Liver (tissue), 9 donors: ENCODE results near the gene GNPTG. TPM values are rescaled to one million over a fixed set of nuclear protein-coding genes. Genes with fewer than 3 reads are reported as not detected.

Experiments
- DNase-seq: peaks from one replicate; pipeline ENCODE4 v3.0.0-alpha.2; 2017; ENCODE audit warnings: low spot score
- H3K27ac ChIP-seq, 2 donors: one replicate each; pipeline ENCODE4 v1.7.0; 2013; ENCODE audit warnings: inconsistent platforms in 2 of 2, low read length in 2 of 2, control low read depth in 1 of 2, low read depth in 1 of 2, mild to moderate bottlenecking in 1 of 2
- H3K27me3 ChIP-seq, 4 donors: one replicate each; pipeline versions ENCODE4 v1.6.1 to v1.7.0; 2013; ENCODE audit warnings: low read length in 3 of 4, inconsistent platforms in 1 of 4, mild to moderate bottlenecking in 1 of 4, moderate library complexity in 1 of 4; ENCODE audit not compliant: control insufficient read depth in 4 of 4, insufficient read depth in 4 of 4
- H3K36me3 ChIP-seq, 4 donors: one replicate each; pipeline versions ENCODE4 v1.6.1 to v1.7.0; 2013; ENCODE audit warnings: low read length in 3 of 4, mild to moderate bottlenecking in 3 of 4, low read depth in 1 of 4, moderate library complexity in 1 of 4; ENCODE audit not compliant: control insufficient read depth in 4 of 4, insufficient read depth in 3 of 4
- H3K4me1 ChIP-seq, 4 donors: one replicate each; pipeline versions ENCODE4 v1.6.1 to v1.7.0; 2013; ENCODE audit warnings: low read length in 3 of 4, mild to moderate bottlenecking in 3 of 4, moderate library complexity in 1 of 4; ENCODE audit not compliant: control insufficient read depth in 4 of 4, insufficient read depth in 4 of 4
- H3K4me3 ChIP-seq, 3 donors: one replicate each; pipeline versions ENCODE4 v1.6.1 to v1.7.0; 2013; ENCODE audit warnings: low read length in 3 of 3, control low read depth in 1 of 3, low read depth in 1 of 3, mild to moderate bottlenecking in 1 of 3
- H3K9ac ChIP-seq, 2 donors: one replicate each; pipeline ENCODE4 v1.7.0; 2013; ENCODE audit warnings: low read length in 2 of 2, mild to moderate bottlenecking in 2 of 2, moderate library complexity in 2 of 2, control low read depth in 1 of 2, low read depth in 1 of 2
- H3K9me3 ChIP-seq, 4 donors: one replicate each; pipeline versions ENCODE4 v1.6.1 to v1.7.0; 2013; ENCODE audit warnings: low read length in 3 of 4; ENCODE audit not compliant: control insufficient read depth in 4 of 4
- ATF3 ChIP-seq: IDR thresholded peaks from 2 replicates; pipeline ENCODE4 v1.6.1; 2016; ENCODE audit warnings: antibody characterized with exemption
- CTCF ChIP-seq: fragments of 150-350 bp; IDR thresholded peaks from 2 replicates; pipeline ENCODE4 v1.5.1; 2017; ENCODE audit warnings: improper control_type of control experiment, low read depth, low read length; ENCODE audit not compliant: missing input control
- EGR1 ChIP-seq, 2 donors: IDR thresholded peaks; 2 replicates each; pipeline ENCODE4 v1.6.1; 2016 to 2018; ENCODE audit warnings: antibody characterized with exemption in 2 of 2, low read depth in 2 of 2
- FOXA1 ChIP-seq: IDR thresholded peaks from 2 replicates; pipeline ENCODE4 v1.6.1; 2016; ENCODE audit warnings: antibody characterized with exemption
- FOXA2 ChIP-seq: IDR thresholded peaks from 2 replicates; pipeline ENCODE4 v1.6.1; 2016; ENCODE audit warnings: antibody characterized with exemption
- GABPA ChIP-seq, 2 donors: IDR thresholded peaks in 1 of 2; conservative IDR thresholded peaks in 1 of 2; 2 replicates each; pipeline ENCODE4 v1.6.1; 2016; ENCODE audit warnings: antibody characterized with exemption in 2 of 2, mild to moderate bottlenecking in 1 of 2, moderate library complexity in 1 of 2
- HNF4A ChIP-seq, 2 donors: conservative IDR thresholded peaks; 2 replicates each; pipeline ENCODE4 v1.6.1; 2016; ENCODE audit warnings: antibody characterized with exemption in 2 of 2, mild to moderate bottlenecking in 2 of 2
- HNF4G ChIP-seq: IDR thresholded peaks from 2 replicates; pipeline ENCODE4 v1.6.1; 2016; ENCODE audit warnings: antibody characterized with exemption
- JUND ChIP-seq, 2 donors: IDR thresholded peaks; 2 replicates each; pipeline ENCODE4 v1.6.1; 2016; ENCODE audit warnings: antibody characterized with exemption in 2 of 2
- MAX ChIP-seq: IDR thresholded peaks from 2 replicates; pipeline ENCODE4 v1.6.1; 2016; ENCODE audit warnings: antibody characterized with exemption
- NR2F2 ChIP-seq: IDR thresholded peaks from 2 replicates; pipeline ENCODE4 v1.6.1; 2016; ENCODE audit warnings: antibody characterized with exemption
- REST ChIP-seq: IDR thresholded peaks from 2 replicates; pipeline ENCODE4 v1.6.1; 2016; ENCODE audit warnings: antibody characterized with exemption, mild to moderate bottlenecking
- RXRA ChIP-seq, 2 donors: IDR thresholded peaks; 2 replicates each; pipeline ENCODE4 v1.6.1; 2017 to 2018; ENCODE audit warnings: antibody characterized with exemption in 2 of 2, mild to moderate bottlenecking in 1 of 2
- SP1 ChIP-seq: IDR thresholded peaks from 2 replicates; pipeline ENCODE4 v1.6.1; 2018; ENCODE audit warnings: antibody characterized with exemption, mild to moderate bottlenecking
- TAF1 ChIP-seq: conservative IDR thresholded peaks from 2 replicates; pipeline ENCODE4 v1.6.1; 2016; ENCODE audit warnings: antibody characterized with exemption, mild to moderate bottlenecking
- YY1 ChIP-seq: IDR thresholded peaks from 2 replicates; pipeline ENCODE4 v1.6.1; 2016; ENCODE audit warnings: antibody characterized with exemption, mild to moderate bottlenecking
- ZBTB33 ChIP-seq: IDR thresholded peaks from 2 replicates; pipeline ENCODE4 v1.6.1; 2016; ENCODE audit warnings: antibody characterized with exemption
- WGBS: extraction: QIAGEN DNeasy Blood & Tissue Kit; methylation state at CpG from one replicate; pipeline ENCODE4 v1.1.7; 2013; 5-methylcytosine and 5-hydroxymethylcytosine counted together
- polyA plus RNA-seq, 2 donors: library from polyadenylated mRNA; stranded (reverse) in 1 of 2; unstranded in 1 of 2; fragments of 200-250 nt in 1 of 2; fragments of >200 nt in 1 of 2; fragmentation: Nextera tagmentation in 1 of 2; extraction: Ambion mirVana in 1 of 2; gene quantifications; one replicate each; pipeline versions ENCODE4 v1.2.1 to v1.2.3, GENCODE V29; 2013 to 2015
- total RNA-seq, 2 donors: library from RNA; depleted of rRNA; stranded (reverse); fragments of >200 nt; gene quantifications; one replicate each; pipeline ENCODE4 v1.2.3, GENCODE V29; 2014
- donor health status: healthy.
- donor health status: healthy.
- donor health status: healthy.
- donor health status: healthy.
- donor health status: healthy.

GNPTG gene
- total and polyA plus RNA-seq, 4 donors, result 24.4 to 79.6 (median 41.0) TPM

GRCh38 chr16:1361685-1362360 is 10.1 kb downstream of the GNPTG start:
- 96% methylated on average over 43 of the region's 43 CpGs for WGBS
- H3K27me3 ChIP-seq, result no peaks in the 10 kb centered on the region
- no peaks in the 10 kb centered on the region for H3K9me3 ChIP-seq
- H3K4me3 ChIP-seq, result no peak overlapping the region
- TF ChIP-seq HNF4G, result no peak
- TF ChIP-seq NR2F2, result no peak
- no peak for TF ChIP-seq HNF4A (conservative IDR thresholded peaks at IDR 0.05)
- H3K27ac ChIP-seq, result no peak overlapping the region
- no peak for DNase-seq
- H3K9ac ChIP-seq, result no peak overlapping the region
- peaks cover 4 to 46% (median 31%) of the 10 kb centered on the region in 4 donors for H3K36me3 ChIP-seq
- H3K4me1 ChIP-seq, result no peaks in the 10 kb centered on the region

GRCh38 chr16:1362807-1363206 is 11.1 kb downstream of the GNPTG start:
- TF ChIP-seq REST (no peak), HNF4A (conservative IDR thresholded peaks at IDR 0.05) (no peak), FOXA2 (no peak), NR2F2 (no peak), JUND (IDR thresholded peaks at IDR 0.05) (no peak), CTCF (no peak), RXRA (IDR thresholded peaks at IDR 0.05) (no peak), ZBTB33 (no peak), HNF4G (no peak), EGR1 (IDR thresholded peaks at IDR 0.05; ENCODE audit: low read depth in 2 of 2) (no peak), MAX (no peak), FOXA1 (no peak), SP1 (no peak), GABPA (IDR thresholded peaks at IDR 0.05 in 1 of 2, conservative IDR thresholded peaks at IDR 0.05 in 1 of 2) (no peak), YY1 (no peak), TAF1 (no peak), ATF3 (no peak)
- no peak overlapping the region for H3K9ac ChIP-seq
- DNase-seq, result no peak
- 92% methylated on average over 11 of the region's 11 CpGs for WGBS
- H3K27ac ChIP-seq, result no peak overlapping the region
- H3K4me3 ChIP-seq, result no peak overlapping the region
- peaks cover 4 to 51% (median 32%) of the 10 kb centered on the region in 4 donors for H3K36me3 ChIP-seq
- H3K27me3 ChIP-seq, result no peaks in the 10 kb centered on the region
- H3K9me3 ChIP-seq, result no peaks in the 10 kb centered on the region
- H3K4me1 ChIP-seq, result no peaks in the 10 kb centered on the region
